Measurements from ENCODE around the gene HSD17B2.

The HSD17B2 gene

DNA sequence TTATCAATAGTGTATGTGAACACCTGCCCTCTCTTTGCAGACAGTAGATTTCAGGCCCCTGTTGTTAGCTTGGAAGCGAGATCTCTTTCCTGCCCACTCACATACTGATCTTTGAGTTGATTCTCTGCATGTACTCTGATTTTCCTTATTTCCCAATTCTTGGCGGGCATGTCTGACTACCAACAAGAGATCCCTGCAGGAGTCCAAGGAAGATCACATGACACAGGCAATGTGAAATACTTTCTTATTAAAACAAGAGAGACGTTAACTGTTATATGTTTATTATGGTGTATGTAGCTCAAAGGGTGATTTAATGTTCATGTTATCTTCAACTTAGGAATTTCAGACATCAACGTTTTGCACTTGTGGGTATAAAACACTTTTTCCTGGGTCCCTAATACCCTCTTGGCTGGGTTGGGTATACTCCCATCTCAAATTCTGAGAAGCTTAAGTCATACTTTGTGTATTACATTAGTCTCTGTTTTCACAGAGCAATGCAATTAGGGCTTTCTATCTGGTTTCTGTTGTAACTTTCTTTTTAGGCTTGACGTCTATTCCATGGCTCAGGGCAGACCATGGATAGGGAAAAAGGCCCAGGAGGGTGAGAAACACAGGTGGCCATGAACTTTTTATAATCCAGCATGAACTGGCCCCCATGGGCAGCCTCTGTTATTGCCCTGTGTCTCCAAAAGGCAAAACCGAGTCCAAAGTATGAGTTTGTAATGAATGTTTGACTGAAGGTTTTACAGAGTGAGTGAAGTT is 32.2 kb downstream of the HSD17B2 start:
- H3K4me1 ChIP-seq (ENCODE audit: control insufficient read depth in 1 of 2, insufficient read depth in 2 of 2, low read length in 2 of 2) = no peaks in the 10 kb centered on the region
- H3K27ac ChIP-seq (ENCODE audit: low read length) = no peak overlapping the region
- H3K9me3 ChIP-seq (ENCODE audit: control insufficient read depth in 1 of 2, low read length in 2 of 2) = no peaks in the 10 kb centered on the region
- H3K27me3 ChIP-seq (ENCODE audit: low read depth, low read length) = no peaks in the 10 kb centered on the region
- H3K36me3 ChIP-seq (ENCODE audit: control insufficient read depth in 1 of 2, insufficient read depth in 2 of 2, low read length in 2 of 2) = no peaks in the 10 kb centered on the region
- no peak overlapping the region for H3K4me3 ChIP-seq (ENCODE audit: low read depth in 1 of 2, low read length in 2 of 2)

DNA sequence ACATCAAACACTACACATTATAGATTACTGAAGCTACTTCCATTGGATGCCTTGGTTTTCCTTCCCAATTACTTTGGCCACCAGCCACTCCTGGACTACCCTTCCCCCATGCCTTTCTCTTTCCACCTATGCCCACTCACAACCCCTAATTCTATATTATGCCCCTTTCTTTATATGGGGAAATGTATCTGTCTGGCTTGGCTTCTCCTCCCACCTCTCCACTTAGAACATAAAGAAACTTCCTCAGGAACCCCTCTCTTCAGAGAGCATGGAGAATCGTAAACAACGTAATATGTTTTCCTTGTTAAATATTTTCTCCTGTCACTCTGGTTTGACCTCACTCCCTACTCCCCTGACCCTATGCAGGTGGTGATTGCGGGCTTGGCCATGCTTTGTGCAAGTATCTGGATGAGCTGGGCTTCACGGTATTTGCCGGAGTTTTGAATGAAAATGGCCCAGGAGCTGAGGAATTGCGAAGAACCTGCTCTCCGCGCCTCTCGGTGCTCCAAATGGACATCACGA is 32.8 kb downstream of the HSD17B2 start:
- no peaks in the 10 kb centered on the region for H3K9me3 ChIP-seq (ENCODE audit: control insufficient read depth in 1 of 2, low read length in 2 of 2)
- no peaks in the 10 kb centered on the region for H3K36me3 ChIP-seq (ENCODE audit: control insufficient read depth in 1 of 2, insufficient read depth in 2 of 2, low read length in 2 of 2)
- H3K27me3 ChIP-seq (ENCODE audit: low read depth, low read length) = no peaks in the 10 kb centered on the region
- no peaks in the 10 kb centered on the region for H3K4me1 ChIP-seq (ENCODE audit: control insufficient read depth in 1 of 2, insufficient read depth in 2 of 2, low read length in 2 of 2)
- H3K4me3 ChIP-seq (ENCODE audit: low read depth in 1 of 2, low read length in 2 of 2) = no peak overlapping the region
- no peak overlapping the region for H3K27ac ChIP-seq (ENCODE audit: low read length)

DNA sequence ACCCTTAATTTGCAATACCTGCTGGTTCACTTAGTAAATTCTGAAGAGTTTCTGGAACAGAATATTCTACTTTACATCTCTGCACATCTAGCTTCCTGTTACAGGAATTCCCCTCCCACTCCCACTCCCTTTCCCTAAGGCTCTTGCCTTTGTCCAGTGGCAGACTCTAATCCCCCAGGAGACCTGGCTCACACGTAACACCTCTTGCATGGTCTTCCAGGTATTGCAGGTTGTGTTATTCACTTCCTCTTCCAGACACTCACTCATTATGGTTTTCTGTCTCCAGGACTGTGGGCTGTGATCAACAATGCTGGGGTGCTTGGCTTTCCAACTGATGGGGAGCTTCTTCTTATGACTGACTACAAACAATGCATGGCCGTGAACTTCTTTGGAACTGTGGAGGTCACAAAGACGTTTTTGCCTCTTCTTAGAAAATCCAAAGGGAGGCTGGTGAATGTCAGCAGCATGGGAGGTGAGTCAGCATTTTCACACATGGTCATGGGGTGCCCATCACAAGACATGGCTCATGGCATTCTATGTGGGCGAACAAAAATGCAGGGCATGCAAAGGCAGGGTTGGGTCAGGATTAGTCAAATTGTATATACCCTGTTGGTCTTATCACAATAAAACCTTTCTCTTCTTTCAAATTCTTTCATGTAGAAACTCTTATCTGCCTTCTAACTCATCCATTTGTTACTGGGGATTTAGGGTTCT is 35.8 kb downstream of the HSD17B2 start:
- Histone ChIP-seq H3K4me3 (ENCODE audit: low read depth in 1 of 2, low read length in 2 of 2) (no peak overlapping the region), H3K27ac (ENCODE audit: low read length) (no peak overlapping the region), H3K9me3 (ENCODE audit: control insufficient read depth in 1 of 2, low read length in 2 of 2) (no peaks in the 10 kb centered on the region), H3K4me1 (ENCODE audit: control insufficient read depth in 1 of 2, insufficient read depth in 2 of 2, low read length in 2 of 2) (no peaks in the 10 kb centered on the region), H3K36me3 (ENCODE audit: control insufficient read depth in 1 of 2, insufficient read depth in 2 of 2, low read length in 2 of 2) (no peaks in the 10 kb centered on the region), H3K27me3 (ENCODE audit: low read depth, low read length) (no peaks in the 10 kb centered on the region)

DNA sequence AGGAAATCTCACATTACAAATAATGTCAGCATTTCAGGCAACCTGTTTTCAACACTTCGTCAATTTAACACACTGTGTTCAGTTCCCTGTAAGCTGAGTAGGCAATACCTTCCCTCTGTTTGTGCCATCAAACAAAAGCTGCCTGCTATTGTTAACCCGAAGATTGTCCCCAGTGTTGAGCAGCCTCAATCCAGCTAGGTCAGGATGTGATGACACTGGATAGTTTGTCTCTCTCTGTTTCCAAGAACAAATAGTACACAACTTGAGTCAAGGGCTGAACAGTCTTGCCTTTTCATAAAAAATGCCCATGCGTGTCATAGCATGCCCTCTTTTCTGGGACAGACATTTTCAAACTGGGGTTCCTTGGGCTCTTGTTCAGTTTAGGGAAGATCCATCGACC is 36.4 kb downstream of the HSD17B2 start:
- Histone ChIP-seq H3K9me3 (ENCODE audit: control insufficient read depth in 1 of 2, low read length in 2 of 2) (no peaks in the 10 kb centered on the region), H3K4me1 (ENCODE audit: control insufficient read depth in 1 of 2, insufficient read depth in 2 of 2, low read length in 2 of 2) (no peaks in the 10 kb centered on the region), H3K27ac (ENCODE audit: low read length) (no peak overlapping the region), H3K36me3 (ENCODE audit: control insufficient read depth in 1 of 2, insufficient read depth in 2 of 2, low read length in 2 of 2) (no peaks in the 10 kb centered on the region), H3K27me3 (ENCODE audit: low read depth, low read length) (no peaks in the 10 kb centered on the region), H3K4me3 (ENCODE audit: low read depth in 1 of 2, low read length in 2 of 2) (no peak overlapping the region)

DNA sequence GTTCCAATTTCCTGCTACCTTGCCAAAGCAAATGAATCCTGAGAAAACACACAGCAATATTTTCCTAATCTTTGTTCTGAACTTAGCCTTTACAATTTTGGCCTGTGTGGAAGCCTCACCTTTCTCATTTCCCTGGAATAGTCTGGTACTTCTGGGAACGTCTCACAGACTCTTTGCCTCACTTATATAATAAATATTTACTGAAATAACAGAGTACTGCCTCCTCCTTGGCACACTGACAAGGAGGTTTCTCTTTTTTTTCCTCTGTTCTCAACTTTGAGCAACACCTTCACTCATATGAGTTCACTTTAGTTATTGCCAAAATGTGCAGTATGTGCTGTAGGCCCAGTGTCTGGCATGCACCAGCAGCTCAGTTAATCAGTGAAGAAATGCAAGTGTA is 37.3 kb downstream of the HSD17B2 start:
- Histone ChIP-seq H3K4me3 (ENCODE audit: low read depth in 1 of 2, low read length in 2 of 2) (no peak overlapping the region), H3K9me3 (ENCODE audit: control insufficient read depth in 1 of 2, low read length in 2 of 2) (no peaks in the 10 kb centered on the region), H3K27me3 (ENCODE audit: low read depth, low read length) (no peaks in the 10 kb centered on the region), H3K27ac (ENCODE audit: low read length) (no peak overlapping the region), H3K4me1 (ENCODE audit: control insufficient read depth in 1 of 2, insufficient read depth in 2 of 2, low read length in 2 of 2) (no peaks in the 10 kb centered on the region), H3K36me3 (ENCODE audit: control insufficient read depth in 1 of 2, insufficient read depth in 2 of 2, low read length in 2 of 2) (no peaks in the 10 kb centered on the region)

DNA sequence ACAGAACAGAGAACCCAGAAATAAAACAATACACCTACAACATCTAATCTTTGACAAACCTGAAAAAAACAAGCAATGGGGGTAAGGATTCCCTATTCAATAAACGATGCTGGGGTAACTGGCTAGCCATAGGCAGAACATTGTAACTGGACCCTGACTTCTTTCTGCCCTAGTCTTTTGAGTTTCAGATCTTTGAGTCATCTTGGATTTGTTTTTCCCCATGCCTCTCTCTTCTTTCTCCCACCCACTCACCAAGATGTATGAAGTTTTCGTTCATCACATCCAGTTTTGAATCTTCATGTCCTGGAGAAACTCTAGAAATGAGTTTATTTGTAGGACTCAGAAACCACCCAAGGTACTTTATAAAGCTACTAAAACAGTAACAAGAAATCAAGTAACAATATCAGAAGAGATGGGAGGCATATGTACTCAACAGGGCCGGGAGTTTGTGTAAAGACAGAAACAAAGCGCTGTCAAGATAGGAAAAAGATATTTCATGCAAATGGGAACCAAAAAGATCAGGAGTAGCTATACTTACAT is 39.0 kb downstream of the HSD17B2 start:
- H3K4me3 ChIP-seq (ENCODE audit: low read depth in 1 of 2, low read length in 2 of 2) = no peak overlapping the region
- peaks cover 0 to 5% of the 10 kb centered on the region in 2 donors for H3K9me3 ChIP-seq (ENCODE audit: control insufficient read depth in 1 of 2, low read length in 2 of 2)
- H3K36me3 ChIP-seq (ENCODE audit: control insufficient read depth in 1 of 2, insufficient read depth in 2 of 2, low read length in 2 of 2) = no peaks in the 10 kb centered on the region
- no peaks in the 10 kb centered on the region for H3K4me1 ChIP-seq (ENCODE audit: control insufficient read depth in 1 of 2, insufficient read depth in 2 of 2, low read length in 2 of 2)
- H3K27ac ChIP-seq (ENCODE audit: low read length) = no peak overlapping the region
- no peaks in the 10 kb centered on the region for H3K27me3 ChIP-seq (ENCODE audit: low read depth, low read length)

DNA sequence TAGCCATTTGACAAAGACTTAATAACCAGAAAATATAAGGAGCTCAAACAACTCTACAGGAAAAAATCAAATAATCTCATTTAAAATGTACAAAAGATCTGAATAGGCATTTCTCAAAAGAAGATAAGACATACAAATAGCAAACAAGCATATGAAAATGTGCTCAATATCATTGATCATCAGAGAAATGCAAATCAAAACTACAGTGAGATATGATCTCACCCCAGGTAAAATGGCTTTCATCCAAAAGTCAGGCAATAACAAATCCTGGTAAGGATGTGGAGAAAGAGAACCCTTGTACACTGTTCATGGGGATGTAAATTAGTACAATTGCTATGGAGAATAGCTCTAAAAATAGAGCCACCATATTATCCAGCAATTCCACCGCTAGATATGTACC is 43.1 kb downstream of the HSD17B2 start:
- peaks cover 0 to 8% of the 10 kb centered on the region in 2 donors for H3K9me3 ChIP-seq (ENCODE audit: control insufficient read depth in 1 of 2, low read length in 2 of 2)
- no peaks in the 10 kb centered on the region for H3K36me3 ChIP-seq (ENCODE audit: control insufficient read depth in 1 of 2, insufficient read depth in 2 of 2, low read length in 2 of 2)
- H3K27ac ChIP-seq (ENCODE audit: low read length) = no peak overlapping the region
- H3K4me3 ChIP-seq (ENCODE audit: low read depth in 1 of 2, low read length in 2 of 2) = no peak overlapping the region
- H3K27me3 ChIP-seq (ENCODE audit: low read depth, low read length) = no peaks in the 10 kb centered on the region
- no peaks in the 10 kb centered on the region for H3K4me1 ChIP-seq (ENCODE audit: control insufficient read depth in 1 of 2, insufficient read depth in 2 of 2, low read length in 2 of 2)

DNA sequence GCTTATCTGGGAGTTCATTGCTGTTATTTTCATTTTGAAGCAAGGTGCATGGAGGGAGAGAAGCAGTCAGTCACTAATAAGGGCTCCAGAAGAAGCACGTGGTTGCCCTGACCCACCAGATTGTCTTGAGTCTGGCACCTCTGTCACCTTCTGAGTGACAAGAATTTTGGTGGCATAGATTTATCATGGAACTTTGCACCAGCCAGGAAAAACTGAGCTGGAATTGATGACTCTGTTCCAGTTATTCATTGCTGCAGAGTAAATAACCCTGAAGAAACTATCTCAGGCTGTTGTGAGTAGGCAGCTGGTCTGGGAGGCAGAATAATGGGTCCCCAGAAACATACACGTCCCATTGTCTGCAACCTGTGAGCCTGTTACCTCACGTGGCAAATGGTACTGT is 44.8 kb downstream of the HSD17B2 start:
- no peak overlapping the region for H3K27ac ChIP-seq (ENCODE audit: low read length)
- no peak overlapping the region for H3K4me3 ChIP-seq (ENCODE audit: low read depth in 1 of 2, low read length in 2 of 2)
- no peaks in the 10 kb centered on the region for H3K36me3 ChIP-seq (ENCODE audit: control insufficient read depth in 1 of 2, insufficient read depth in 2 of 2, low read length in 2 of 2)
- H3K27me3 ChIP-seq (ENCODE audit: low read depth, low read length) = no peaks in the 10 kb centered on the region
- peaks cover 0 to 8% of the 10 kb centered on the region in 2 donors for H3K9me3 ChIP-seq (ENCODE audit: control insufficient read depth in 1 of 2, low read length in 2 of 2)
- no peaks in the 10 kb centered on the region for H3K4me1 ChIP-seq (ENCODE audit: control insufficient read depth in 1 of 2, insufficient read depth in 2 of 2, low read length in 2 of 2)

DNA sequence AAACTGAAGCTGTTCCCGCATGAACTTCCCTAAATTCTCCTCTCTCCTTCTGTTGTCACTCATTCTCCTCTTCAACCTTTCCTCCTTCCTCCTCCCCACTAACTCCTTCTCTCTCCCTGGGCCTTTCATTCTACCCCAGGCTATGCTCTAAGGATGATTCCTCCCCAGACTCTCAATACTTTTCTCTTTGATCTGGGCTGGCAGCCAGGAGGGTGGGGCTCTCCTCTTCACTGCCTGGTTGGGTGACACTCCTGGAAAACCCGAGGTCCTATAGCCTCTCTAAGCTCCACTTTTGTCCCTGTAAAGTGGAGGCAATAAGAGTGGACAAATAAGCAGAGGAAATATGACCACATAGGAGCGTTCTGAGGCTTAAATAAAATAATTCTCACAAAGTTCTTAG is 46.2 kb downstream of the HSD17B2 start:
- Histone ChIP-seq H3K9me3 (ENCODE audit: control insufficient read depth in 1 of 2, low read length in 2 of 2) (peaks cover 0 to 8% of the 10 kb centered on the region in 2 donors), H3K27ac (ENCODE audit: low read length) (no peak overlapping the region), H3K27me3 (ENCODE audit: low read depth, low read length) (no peaks in the 10 kb centered on the region), H3K36me3 (ENCODE audit: control insufficient read depth in 1 of 2, insufficient read depth in 2 of 2, low read length in 2 of 2) (no peaks in the 10 kb centered on the region), H3K4me3 (ENCODE audit: low read depth in 1 of 2, low read length in 2 of 2) (no peak overlapping the region), H3K4me1 (ENCODE audit: control insufficient read depth in 1 of 2, insufficient read depth in 2 of 2, low read length in 2 of 2) (no peaks in the 10 kb centered on the region)

DNA sequence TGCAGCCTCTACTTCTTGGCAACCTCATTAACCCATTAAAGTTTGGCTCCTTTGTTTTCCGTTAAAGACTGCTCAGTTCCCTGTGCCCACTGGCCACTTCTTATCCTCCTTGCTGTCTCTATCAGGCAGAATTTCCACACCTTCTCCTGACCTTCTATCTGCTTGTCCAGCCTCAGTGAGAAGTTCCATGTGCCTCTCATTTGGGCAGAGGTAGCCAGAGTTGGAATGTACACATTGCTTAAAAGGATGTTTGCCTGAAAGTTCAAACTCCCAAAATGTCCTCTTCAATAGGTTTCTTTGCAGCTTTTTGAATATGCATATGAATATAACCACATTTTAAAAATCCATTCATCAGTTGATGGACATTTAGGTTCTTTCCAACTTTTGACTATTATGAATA is 47.0 kb downstream of the HSD17B2 start:
- no peaks in the 10 kb centered on the region for H3K4me1 ChIP-seq (ENCODE audit: control insufficient read depth in 1 of 2, insufficient read depth in 2 of 2, low read length in 2 of 2)
- H3K9me3 ChIP-seq (ENCODE audit: control insufficient read depth in 1 of 2, low read length in 2 of 2) = peaks cover 0 to 8% of the 10 kb centered on the region in 2 donors
- no peaks in the 10 kb centered on the region for H3K36me3 ChIP-seq (ENCODE audit: control insufficient read depth in 1 of 2, insufficient read depth in 2 of 2, low read length in 2 of 2)
- H3K27me3 ChIP-seq (ENCODE audit: low read depth, low read length) = no peaks in the 10 kb centered on the region
- H3K27ac ChIP-seq (ENCODE audit: low read length) = no peak overlapping the region
- no peak overlapping the region for H3K4me3 ChIP-seq (ENCODE audit: low read depth in 1 of 2, low read length in 2 of 2)

DNA sequence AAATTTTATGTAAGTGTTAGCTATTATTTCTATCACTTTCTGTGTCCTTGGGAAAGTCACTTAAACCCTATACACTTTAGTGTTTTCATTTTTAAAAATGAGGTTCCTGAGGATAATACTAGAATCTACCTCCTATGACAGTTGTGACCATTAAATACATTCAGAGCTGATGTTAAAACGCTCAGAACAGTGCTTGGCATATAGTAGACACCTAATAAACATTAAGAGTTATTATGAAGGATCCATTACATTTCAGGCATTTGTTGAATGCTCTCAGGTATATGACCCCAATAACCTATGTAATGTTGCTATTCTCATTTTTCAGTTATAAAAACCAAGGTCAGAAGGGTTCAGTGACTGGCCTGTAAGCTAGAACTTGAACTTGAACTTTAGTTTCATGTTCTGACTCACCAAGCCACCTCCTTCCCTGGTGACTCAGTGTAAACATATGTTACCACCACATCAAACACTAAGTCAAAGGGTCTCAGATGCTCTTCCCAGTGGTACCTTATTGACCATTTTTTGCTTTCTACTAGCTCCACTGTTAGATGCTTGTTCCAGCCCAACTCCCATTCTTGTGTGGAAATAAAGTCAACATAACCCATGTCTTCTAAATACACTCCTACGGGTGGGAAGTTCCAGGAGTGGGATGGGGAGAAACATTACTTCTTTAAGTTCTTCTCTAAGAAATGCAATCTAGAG is 47.6 kb downstream of the HSD17B2 start:
- H3K4me1 ChIP-seq (ENCODE audit: control insufficient read depth in 1 of 2, insufficient read depth in 2 of 2, low read length in 2 of 2) = no peaks in the 10 kb centered on the region

More for the DNA sequence above, 47.6 kb downstream of the HSD17B2 start:
- H3K9me3 ChIP-seq (ENCODE audit: control insufficient read depth in 1 of 2, low read length in 2 of 2) = peaks cover 0 to 8% of the 10 kb centered on the region in 2 donors
- no peaks in the 10 kb centered on the region for H3K36me3 ChIP-seq (ENCODE audit: control insufficient read depth in 1 of 2, insufficient read depth in 2 of 2, low read length in 2 of 2)
- no peak overlapping the region for H3K27ac ChIP-seq (ENCODE audit: low read length)
- no peak overlapping the region for H3K4me3 ChIP-seq (ENCODE audit: low read depth in 1 of 2, low read length in 2 of 2)
- H3K27me3 ChIP-seq (ENCODE audit: low read depth, low read length) = no peaks in the 10 kb centered on the region

All from muscle layer of duodenum (tissue), 2 donors.